B cell (primary cell): ENCODE measurements around the gene NUAK2. TPM values are rescaled to one million over a fixed set of nuclear protein-coding genes. Genes with fewer than 3 reads are reported as not detected.

Source experiments
- ATAC-seq: fragments of 200-7000 bp; cut with Tn5 transposase; one replicate; pipeline ENCODE4 v1.10.0; 2021; ENCODE audit warnings: low read depth, mild to moderate bottlenecking, moderate number of reproducible peaks, moderate library complexity
- CTCF ChIA-PET: fragments of 350-600 bp; sonication (Branson Sonifier 250); formaldehyde crosslinking; loops from one replicate; lab custom pipeline; 2021; ENCODE audit warnings: antibody characterized with exemption, inconsistent platforms; lab: Charles Lee
- POLR2A ChIA-PET: fragments of 350-600 bp; sonication (Branson Sonifier 250); formaldehyde crosslinking; loops from one replicate; lab custom pipeline; 2021; ENCODE audit warnings: antibody characterized with exemption; lab: Charles Lee
- DNase-seq: peaks from one replicate; pipeline ENCODE4 v3.0.0; 2013
- H2AFZ ChIP-seq: 2 replicates; pipeline ENCODE4 v1.6.1; 2012; ENCODE audit warnings: mild to moderate bottlenecking, low read depth, low read length; ENCODE audit not compliant: insufficient read depth, poor library complexity, severe bottlenecking
- H3K27ac ChIP-seq, 2 donors: 1 replicate in 1 of 2; 2 replicates in 1 of 2; pipeline ENCODE4 v1.5.1; 2012 to 2013; ENCODE audit warnings: low read length in 2 of 2, mild to moderate bottlenecking in 2 of 2, moderate library complexity in 1 of 2
- H3K27me3 ChIP-seq, 4 experiments: fragments of 200-600 bp in 1 of 4; sonication (generic) in 1 of 4; replicated peaks in 1 of 4; 1 replicate in 2 of 4; 2 replicates in 2 of 4; pipeline versions ENCODE4 v1.6.1 to v1.7.0; 2013 to 2016; ENCODE audit warnings: low read length in 3 of 4, mild to moderate bottlenecking in 2 of 4, mixed read lengths in 1 of 4, moderate library complexity in 1 of 4; ENCODE audit not compliant: insufficient read depth in 4 of 4, control insufficient read depth in 3 of 4; ENCODE audit errors: control extremely low read depth in 1 of 4
- H3K36me3 ChIP-seq, 2 experiments: replicated peaks in 1 of 2; 1 replicate in 1 of 2; 2 replicates in 1 of 2; pipeline versions ENCODE4 v1.6.1 to v1.7.1; 2013; ENCODE audit warnings: low read length in 1 of 2; ENCODE audit not compliant: insufficient read depth in 2 of 2, control insufficient read depth in 1 of 2; ENCODE audit errors: control extremely low read depth in 1 of 2, extremely low read depth in 1 of 2
- H3K4me1 ChIP-seq, 2 donors: fragments of 200-600 bp in 1 of 2; sonication (generic) in 1 of 2; 1 replicate in 1 of 2; 2 replicates in 1 of 2; pipeline versions ENCODE4 v1.5.1 to v1.6.1; 2013 to 2017; ENCODE audit warnings: low read length in 2 of 2; ENCODE audit not compliant: control insufficient read depth in 2 of 2, insufficient read depth in 2 of 2
- H3K4me2 ChIP-seq: replicated peaks from 2 replicates; pipeline ENCODE3; 2012; ENCODE audit warnings: mild to moderate bottlenecking, low read depth, low read length; ENCODE audit not compliant: poor library complexity, severe bottlenecking
- H3K4me3 ChIP-seq, 5 experiments: fragments of 200-600 bp in 1 of 5; sonication (generic) in 1 of 5; 1 replicate in 3 of 5; 2 replicates in 2 of 5; pipeline versions ENCODE4 v1.5.1 to v1.7.0; 2011 to 2016; ENCODE audit warnings: low read length in 4 of 5, mild to moderate bottlenecking in 4 of 5, low read depth in 2 of 5, control low read depth in 1 of 5, moderate library complexity in 1 of 5; ENCODE audit not compliant: insufficient read depth in 1 of 5; ENCODE audit errors: control extremely low read depth in 1 of 5, extremely low read depth in 1 of 5
- H3K79me2 ChIP-seq: fragments of 200-600 bp; sonication (generic); one replicate; pipeline ENCODE4 v1.6.0; 2016; ENCODE audit warnings: low read length; ENCODE audit not compliant: control insufficient read depth, insufficient read depth
- H3K9ac ChIP-seq: fragments of 200-600 bp; sonication (generic); 2 replicates; pipeline ENCODE4 v1.6.1; 2017; ENCODE audit warnings: mild to moderate bottlenecking, low read length, moderate library complexity
- H3K9me3 ChIP-seq, 3 donors: one replicate each; pipeline versions ENCODE4 v1.6.1 to v1.7.1; 2013; ENCODE audit warnings: low read length in 2 of 3; ENCODE audit not compliant: control insufficient read depth in 2 of 3, insufficient read depth in 1 of 3; ENCODE audit errors: control extremely low read depth in 1 of 3
- H4K20me1 ChIP-seq: 2 replicates; pipeline ENCODE4 v1.6.0; 2012; ENCODE audit warnings: mild to moderate bottlenecking, low read length; ENCODE audit not compliant: insufficient read depth, control insufficient read depth, poor library complexity, severe bottlenecking
- H3K27ac Mint-ChIP-seq: one replicate; pipeline ENCODE4 v1.8.0; 2021; ENCODE audit warnings: mixed read lengths
- H3K27me3 Mint-ChIP-seq: one replicate; pipeline ENCODE4 v1.8.0; 2021; ENCODE audit warnings: mixed read lengths
- H3K4me1 Mint-ChIP-seq: one replicate; pipeline ENCODE4 v1.8.0; 2021; ENCODE audit warnings: mixed read lengths
- H3K4me3 Mint-ChIP-seq: one replicate; pipeline ENCODE4 v1.8.0; 2021; ENCODE audit warnings: mixed read lengths
- H3K9me3 Mint-ChIP-seq: one replicate; pipeline ENCODE4 v1.8.0; 2022; ENCODE audit warnings: mixed read lengths; ENCODE audit not compliant: insufficient read depth
- EZH2 ChIP-seq: IDR thresholded peaks from 2 replicates; pipeline ENCODE4 v1.6.1; 2012; ENCODE audit warnings: borderline replicate concordance, low read depth, mild to moderate bottlenecking, moderate library complexity, low read length; ENCODE audit not compliant: insufficient read depth, poor library complexity, severe bottlenecking
- WGBS: methylation state at CpG from one replicate; pipeline ENCODE4 v1.1.5; 2013; ENCODE audit warnings: missing lambda C conversion rate; ENCODE audit not compliant: insufficient coverage; 5-methylcytosine and 5-hydroxymethylcytosine counted together
- intact Hi-C: fragments of 100-400 bp; cut with micrococcal nuclease; formaldehyde crosslinking; loops from one replicate; pipeline ENCODE4 v1.10.0; 2022
- polyA plus RNA-seq: library from polyadenylated mRNA; depleted of rRNA; stranded (reverse); fragments of >200 nt; gene quantifications from 2 replicates; pipeline ENCODE4 v1.2.3, GENCODE V29; 2012
- total RNA-seq, 2 donors: library from RNA; stranded (reverse); fragments of 120-200 nt in 1 of 2; gene quantifications; 1 replicate in 1 of 2; 2 replicates in 1 of 2; pipeline versions ENCODE4 v1.2.3 to v1.2.4, GENCODE V29; 2013 to 2022
- TF ChIP-seq, protein P1 (sequence below): fragments of 200-600 bp; IDR thresholded peaks from one replicate; pipeline ENCODE4 v1.8.0; 2022; ENCODE audit warnings: antibody characterized with exemption, mild to moderate bottlenecking

The NUAK2 gene
- total and polyA plus RNA-seq, 2 donors (not counting 1 experiment from before 2014, with no cell fraction given): 37.9 to 102 TPM

DNA sequence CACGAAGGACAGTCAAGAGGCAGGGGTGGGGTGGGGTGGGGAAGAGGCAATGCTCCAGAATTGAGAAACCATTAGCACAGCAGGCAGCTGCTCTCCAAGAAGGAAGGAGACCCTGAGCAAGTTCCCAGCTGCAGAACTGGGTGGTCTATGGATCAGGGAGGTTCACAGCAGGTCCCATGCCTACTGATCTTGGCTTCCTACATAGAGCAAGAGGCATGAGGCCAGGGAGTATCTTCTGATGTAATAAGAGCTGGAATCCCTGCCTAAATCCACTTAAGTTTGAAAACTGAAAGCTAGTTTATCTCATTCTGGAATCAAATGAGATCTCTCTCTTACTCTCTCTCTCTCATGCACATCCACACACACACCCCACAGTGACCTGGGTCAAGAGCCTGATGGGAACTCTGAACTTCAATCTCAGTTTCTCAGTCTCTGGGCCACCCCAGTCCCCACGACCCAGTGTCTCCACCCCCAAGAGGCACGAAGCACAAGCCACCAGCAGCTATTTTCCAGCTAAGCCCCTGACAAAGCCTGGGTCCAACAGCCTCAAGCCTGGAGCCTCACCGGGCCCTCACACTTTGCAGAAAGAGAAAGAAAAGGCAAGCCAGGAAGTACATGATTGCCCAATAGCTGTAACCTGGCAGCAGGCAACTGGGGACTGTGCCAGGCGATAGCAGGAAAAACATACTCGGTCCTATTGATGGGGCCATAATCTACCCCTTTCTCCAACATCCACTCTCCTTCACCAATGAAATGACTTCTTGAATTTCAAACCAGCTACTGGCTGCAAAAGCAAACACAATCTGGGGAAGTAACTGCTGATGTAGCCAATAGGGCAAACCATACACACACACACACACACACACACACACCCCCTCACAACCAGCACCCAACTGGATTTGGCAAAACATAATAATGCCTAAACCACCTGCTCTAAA, 2.2 kb downstream of the NUAK2 start:
- 16% methylated on average over 6 of the region's 6 CpGs for WGBS
- Histone ChIP-seq H3K36me3 (peaks cover 0 to 34% of the 10 kb centered on the region in 2 experiments), H3K4me3 (peak overlapping the region; percentile 65 to 98 (median 96)), H3K27ac (peak overlapping the region in 1 of 2 donors; percentile 98), H3K4me2 (peak overlapping the region; percentile 96), H4K20me1 (peaks cover 73% of the 10 kb centered on the region), H3K9me3 (no peaks in the 10 kb centered on the region), H3K79me2 (peaks cover 99% of the 10 kb centered on the region), H3K9ac (peak overlapping the region; percentile 85), H2AFZ (no peak overlapping the region), H3K27me3 (no peaks in the 10 kb centered on the region), H3K4me1 (peaks cover 57 to 59% of the 10 kb centered on the region in 2 donors)
- ATAC-seq (no peak), DNase-seq (peak; percentile 48)
- intact Hi-C loops: loop anchor here (5.0 to 10.0 kb wide), 2 partner anchors 92 to 315 kb away; partner anchors contain the start of genes ELK4 and TMCC2
- Mint-ChIP-seq H3K4me3 (peak overlapping the region; percentile 97), H3K9me3 (no peaks in the 10 kb centered on the region), H3K27ac (peak overlapping the region; percentile 95), H3K4me1 (peaks cover 67% of the 10 kb centered on the region), H3K27me3 (no peaks in the 10 kb centered on the region)
- ChIA-PET POLR2A (interaction anchor here (0.8 to 17.1 kb wide), 6 partner anchors 8 to 43 kb away, joined by 3 to 372 read pairs (median 6); no protein-coding TSS in a partner anchor), CTCF (interaction anchor here (0.6 to 56.6 kb wide), 6 partner anchors 6 to 392 kb away, joined by 3 to 2421 read pairs (median 4); partner anchors contain the start of gene NUAK2)
- TF ChIP-seq, protein P1, sequence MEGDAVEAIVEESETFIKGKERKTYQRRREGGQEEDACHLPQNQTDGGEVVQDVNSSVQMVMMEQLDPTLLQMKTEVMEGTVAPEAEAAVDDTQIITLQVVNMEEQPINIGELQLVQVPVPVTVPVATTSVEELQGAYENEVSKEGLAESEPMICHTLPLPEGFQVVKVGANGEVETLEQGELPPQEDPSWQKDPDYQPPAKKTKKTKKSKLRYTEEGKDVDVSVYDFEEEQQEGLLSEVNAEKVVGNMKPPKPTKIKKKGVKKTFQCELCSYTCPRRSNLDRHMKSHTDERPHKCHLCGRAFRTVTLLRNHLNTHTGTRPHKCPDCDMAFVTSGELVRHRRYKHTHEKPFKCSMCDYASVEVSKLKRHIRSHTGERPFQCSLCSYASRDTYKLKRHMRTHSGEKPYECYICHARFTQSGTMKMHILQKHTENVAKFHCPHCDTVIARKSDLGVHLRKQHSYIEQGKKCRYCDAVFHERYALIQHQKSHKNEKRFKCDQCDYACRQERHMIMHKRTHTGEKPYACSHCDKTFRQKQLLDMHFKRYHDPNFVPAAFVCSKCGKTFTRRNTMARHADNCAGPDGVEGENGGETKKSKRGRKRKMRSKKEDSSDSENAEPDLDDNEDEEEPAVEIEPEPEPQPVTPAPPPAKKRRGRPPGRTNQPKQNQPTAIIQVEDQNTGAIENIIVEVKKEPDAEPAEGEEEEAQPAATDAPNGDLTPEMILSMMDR: no peak
- no peak for TF ChIP-seq EZH2
